ENCODE data around the gene OR5M11. TPM values are rescaled to one million over a fixed set of nuclear protein-coding genes. Genes with fewer than 3 reads are reported as not detected.
"Not testable (repeated sequence)": the region's sequence is repeated elsewhere in the genome, so short reads cannot be mapped to it uniquely, and the experiment has no call there.

OR5M11 gene
- total RNA-seq (2014; rRNA removed; shearing (Covaris generic); ENCODE audit: low replicate concordance): not detected in 2 replicates

- Histone ChIP-seq H3K36me3 (ENCODE audit: insufficient read depth, low read length) (no peaks in the 10 kb centered on the region), H3K4me1 (ENCODE audit: low read length) (no peaks in the 10 kb centered on the region), H3K27me3 (ENCODE audit: low read length) (no peaks in the 10 kb centered on the region), H3K9ac (ENCODE audit: low read length) (no peak within 1 kb of the TSS), H3K9me2 (replicated peaks; ENCODE audit: insufficient read depth, low read length) (no peaks in the 10 kb centered on the region), H2AFZ (ENCODE audit: low read length) (no peak within 1 kb of the TSS), H3K27ac (ENCODE audit: low read length) (no peak within 1 kb of the TSS), H4K20me1 (ENCODE audit: insufficient read depth, low read depth, low read length) (no peaks in the 10 kb centered on the region), H3K4me3 (ENCODE audit: low read length) (no peak within 1 kb of the TSS), H3K4me2 (ENCODE audit: low read depth, low read length, poor library complexity, severe bottlenecking) (no peak within 1 kb of the TSS), H3K9me3 (ENCODE audit: low read length) (peaks cover 7% of the 10 kb centered on the region; the same call in 1 of the 2 replicates), H3K79me2 (ENCODE audit: low read length) (no peaks in the 10 kb centered on the region)
- no peak for DNase-seq
These were observed at the start of gene OR5M11 for GRCh38 chr11:56543157-56543556. Gene OR5M11 (minus strand): TSS chr11:56543257. CDS start chr11:56543257, 0 bp downstream.

- not testable (repeated sequence) for H3K4me2 ChIP-seq (ENCODE audit: low read depth, low read length, poor library complexity, severe bottlenecking); H2AFZ ChIP-seq (ENCODE audit: low read length); H3K9ac ChIP-seq (ENCODE audit: low read length); H3K4me3 ChIP-seq (ENCODE audit: low read length); H3K27ac ChIP-seq (ENCODE audit: low read length); H3K79me2 ChIP-seq (ENCODE audit: low read length); H3K4me1 ChIP-seq (ENCODE audit: low read length); DNase-seq; H3K36me3 ChIP-seq (ENCODE audit: insufficient read depth, low read length); H3K27me3 ChIP-seq (ENCODE audit: low read length); H3K9me2 ChIP-seq (replicated peaks; ENCODE audit: insufficient read depth, low read length); H4K20me1 ChIP-seq (ENCODE audit: insufficient read depth, low read depth, low read length)
- peaks cover 11% of the 10 kb centered on the region for H3K9me3 ChIP-seq (ENCODE audit: low read length)
These were observed 49.1 kb upstream of the OR5M11 start for GRCh38 chr11:56592088-56592717.

GRCh38 chr11:56577621-56578020, 34.6 kb upstream of the OR5M11 start, which contains the start of gene OR5M10:
Gene OR5M10 (minus strand): TSS chr11:56577721. CDS start chr11:56577721, 0 bp downstream.
- no peaks in the 10 kb centered on the region for H3K36me3 ChIP-seq (ENCODE audit: insufficient read depth, low read length)
- no peak within 1 kb of the TSS for H3K27ac ChIP-seq (ENCODE audit: low read length)
- no peak for DNase-seq
- no peak within 1 kb of the TSS for H2AFZ ChIP-seq (ENCODE audit: low read length)
- H4K20me1 ChIP-seq (ENCODE audit: insufficient read depth, low read depth, low read length): no peaks in the 10 kb centered on the region
- H3K9me3 ChIP-seq (ENCODE audit: low read length): peaks cover 7% of the 10 kb centered on the region; the same call in 1 of the 2 replicates
- no peaks in the 10 kb centered on the region for H3K9me2 ChIP-seq (replicated peaks; ENCODE audit: insufficient read depth, low read length)
- H3K79me2 ChIP-seq (ENCODE audit: low read length): no peaks in the 10 kb centered on the region
- H3K4me3 ChIP-seq (ENCODE audit: low read length): no peak within 1 kb of the TSS
- no peaks in the 10 kb centered on the region for H3K4me1 ChIP-seq (ENCODE audit: low read length)
- H3K4me2 ChIP-seq (ENCODE audit: low read depth, low read length, poor library complexity, severe bottlenecking): no peak within 1 kb of the TSS
- H3K27me3 ChIP-seq (ENCODE audit: low read length): no peaks in the 10 kb centered on the region
- no peak within 1 kb of the TSS for H3K9ac ChIP-seq (ENCODE audit: low read length)

GRCh38 chr11:56558574-56558973, 15.5 kb upstream of the OR5M11 start:
- peaks cover 16% of the 10 kb centered on the region; the same call in 1 of the 2 replicates for H3K9me3 ChIP-seq (ENCODE audit: low read length)

GRCh38 chr11:56554691-56555090, 11.6 kb upstream of the OR5M11 start:
- not testable (repeated sequence) for H3K27ac ChIP-seq (ENCODE audit: low read length); H3K4me1 ChIP-seq (ENCODE audit: low read length); H2AFZ ChIP-seq (ENCODE audit: low read length); DNase-seq; H3K36me3 ChIP-seq (ENCODE audit: insufficient read depth, low read length); H3K9ac ChIP-seq (ENCODE audit: low read length); H3K9me3 ChIP-seq (ENCODE audit: low read length); H3K79me2 ChIP-seq (ENCODE audit: low read length); H3K27me3 ChIP-seq (ENCODE audit: low read length); H3K4me2 ChIP-seq (ENCODE audit: low read depth, low read length, poor library complexity, severe bottlenecking); H4K20me1 ChIP-seq (ENCODE audit: insufficient read depth, low read depth, low read length); H3K4me3 ChIP-seq (ENCODE audit: low read length); H3K9me2 ChIP-seq (replicated peaks; ENCODE audit: insufficient read depth, low read length)

More at GRCh38 chr11:56558574-56558973, 15.5 kb upstream of the OR5M11 start:
- H3K4me1 ChIP-seq (ENCODE audit: low read length): no peaks in the 10 kb centered on the region
- H3K9ac ChIP-seq (ENCODE audit: low read length): no peak overlapping the region
- H3K4me3 ChIP-seq (ENCODE audit: low read length): no peak overlapping the region
- no peaks in the 10 kb centered on the region for H3K79me2 ChIP-seq (ENCODE audit: low read length)
- H2AFZ ChIP-seq (ENCODE audit: low read length): no peak overlapping the region
- no peaks in the 10 kb centered on the region for H3K9me2 ChIP-seq (replicated peaks; ENCODE audit: insufficient read depth, low read length)
- H3K27ac ChIP-seq (ENCODE audit: low read length): no peak overlapping the region
- no peaks in the 10 kb centered on the region for H3K27me3 ChIP-seq (ENCODE audit: low read length)
- H3K4me2 ChIP-seq (ENCODE audit: low read depth, low read length, poor library complexity, severe bottlenecking): no peak overlapping the region
- DNase-seq: no peak
- no peaks in the 10 kb centered on the region for H3K36me3 ChIP-seq (ENCODE audit: insufficient read depth, low read length)
- no peaks in the 10 kb centered on the region for H4K20me1 ChIP-seq (ENCODE audit: insufficient read depth, low read depth, low read length)

- H3K79me2 ChIP-seq (ENCODE audit: low read length): no peaks in the 10 kb centered on the region
- DNase-seq: no peak
- no peak overlapping the region for H3K4me3 ChIP-seq (ENCODE audit: low read length)
- no peaks in the 10 kb centered on the region for H3K36me3 ChIP-seq (ENCODE audit: insufficient read depth, low read length)
- no peak overlapping the region for H2AFZ ChIP-seq (ENCODE audit: low read length)
- H3K27ac ChIP-seq (ENCODE audit: low read length): no peak overlapping the region
- H3K9me3 ChIP-seq (ENCODE audit: low read length): peaks cover 3% of the 10 kb centered on the region; the same call in 1 of the 2 replicates
- H3K4me2 ChIP-seq (ENCODE audit: low read depth, low read length, poor library complexity, severe bottlenecking): no peak overlapping the region
- no peaks in the 10 kb centered on the region for H3K9me2 ChIP-seq (replicated peaks; ENCODE audit: insufficient read depth, low read length)
- H3K27me3 ChIP-seq (ENCODE audit: low read length): no peaks in the 10 kb centered on the region
- no peaks in the 10 kb centered on the region for H3K4me1 ChIP-seq (ENCODE audit: low read length)
- H4K20me1 ChIP-seq (ENCODE audit: insufficient read depth, low read depth, low read length): no peaks in the 10 kb centered on the region
- H3K9ac ChIP-seq (ENCODE audit: low read length): no peak overlapping the region
These were observed 2.5 kb upstream of the OR5M11 start for GRCh38 chr11:56545531-56545930.

GRCh38 chr11:56543739-56544138, 682 bp upstream of the OR5M11 start:
- Histone ChIP-seq H3K9me2 (replicated peaks; ENCODE audit: insufficient read depth, low read length) (no peaks in the 10 kb centered on the region), H3K9me3 (ENCODE audit: low read length) (peaks cover 7% of the 10 kb centered on the region; the same call in 1 of the 2 replicates), H3K9ac (ENCODE audit: low read length) (no peak overlapping the region), H3K36me3 (ENCODE audit: insufficient read depth, low read length) (no peaks in the 10 kb centered on the region), H3K79me2 (ENCODE audit: low read length) (no peaks in the 10 kb centered on the region), H3K27me3 (ENCODE audit: low read length) (no peaks in the 10 kb centered on the region), H2AFZ (ENCODE audit: low read length) (no peak overlapping the region), H4K20me1 (ENCODE audit: insufficient read depth, low read depth, low read length) (no peaks in the 10 kb centered on the region), H3K4me2 (ENCODE audit: low read depth, low read length, poor library complexity, severe bottlenecking) (no peak overlapping the region), H3K4me1 (ENCODE audit: low read length) (no peaks in the 10 kb centered on the region), H3K4me3 (ENCODE audit: low read length) (no peak overlapping the region), H3K27ac (ENCODE audit: low read length) (no peak overlapping the region)
- DNase-seq: no peak

- no peak overlapping the region for H3K27ac ChIP-seq (ENCODE audit: low read length)
- no peak overlapping the region for H3K4me2 ChIP-seq (ENCODE audit: low read depth, low read length, poor library complexity, severe bottlenecking)
- H3K9me3 ChIP-seq (ENCODE audit: low read length): peaks cover 8% of the 10 kb centered on the region
- no peaks in the 10 kb centered on the region for H3K4me1 ChIP-seq (ENCODE audit: low read length)
- no peak overlapping the region for H3K4me3 ChIP-seq (ENCODE audit: low read length)
- no peaks in the 10 kb centered on the region for H3K9me2 ChIP-seq (replicated peaks; ENCODE audit: insufficient read depth, low read length)
- H4K20me1 ChIP-seq (ENCODE audit: insufficient read depth, low read depth, low read length): no peaks in the 10 kb centered on the region
- H3K9ac ChIP-seq (ENCODE audit: low read length): no peak overlapping the region
- H2AFZ ChIP-seq (ENCODE audit: low read length): no peak overlapping the region
- no peaks in the 10 kb centered on the region for H3K79me2 ChIP-seq (ENCODE audit: low read length)
- no peaks in the 10 kb centered on the region for H3K27me3 ChIP-seq (ENCODE audit: low read length)
- H3K36me3 ChIP-seq (ENCODE audit: insufficient read depth, low read length): no peaks in the 10 kb centered on the region
- no peak for DNase-seq
These were observed 9.9 kb downstream of the OR5M11 start for GRCh38 chr11:56533054-56533740.

All from Karpas-422 (cell line).